Muscle of back (tissue), 13 donors: Measurements from ENCODE around the gene ARHGEF39. TPM values are rescaled to one million over a fixed set of nuclear protein-coding genes. Genes with fewer than 3 reads are reported as not detected.

Experiments
- DNase-seq, 3 donors: peaks; one replicate each; pipeline versions ENCODE4 v3.0.0 to v3.0.0-alpha.2; 2013
- long read RNA-seq, 9 donors: transcript quantifications; one replicate each; lab custom pipeline, GENCODE V29; 2026
- polyA plus RNA-seq, 10 donors: library from polyadenylated mRNA; unstranded; fragments of 120-200 nt; gene quantifications; one replicate each; pipeline ENCODE4 v1.2.1, GENCODE V29; 2013; ENCODE audit not compliant: insufficient read length in 10 of 10

Gene ARHGEF39
- 1 to 10 TPM; 2.6 to 6.7 (median 5.2) TPM for polyA plus RNA-seq
- long read RNA-seq, donor 1, partial matches to known transcripts: 0 of 1 reads
- long read RNA-seq, donor 1, other reads (novel, unspliced or antisense): 0 of 1 reads
- long read RNA-seq, donor 2, partial matches to known transcripts: 0 of 1 reads
- long read RNA-seq, donor 2, other reads (novel, unspliced or antisense): 0 of 1 reads
- long read RNA-seq, donor 3: 0 reads
- long read RNA-seq, donor 4: 0 reads
- long read RNA-seq, donor 5: 0 reads
- long read RNA-seq, donor 6: 0 reads
- long read RNA-seq, donor 7: 0 reads
- long read RNA-seq, donor 8: 0 reads
- long read RNA-seq, donor 9: 0 reads

GRCh38 chr9:35664531-35665470 is at the start of gene ARHGEF39:
Gene ARHGEF39 (minus strand): TSS chr9:35665195. CDS start chr9:35665169, 26 bp downstream.
- peak; percentile 78 to 93 (median 86) for DNase-seq

- no peak for DNase-seq
Measured at GRCh38 chr9:35714123-35714522, 49.1 kb upstream of the ARHGEF39 start.

- DNase-seq: no peak
Measured at GRCh38 chr9:35713578-35713977, 48.6 kb upstream of the ARHGEF39 start.

GRCh38 chr9:35712762-35713400 is 47.9 kb upstream of the ARHGEF39 start:
- DNase-seq: no peak

GRCh38 chr9:35711501-35712428 is 46.8 kb upstream of the ARHGEF39 start:
- no peak for DNase-seq

- DNase-seq: no peak
Measured at GRCh38 chr9:35710818-35711500, 46.0 kb upstream of the ARHGEF39 start.

- no peak for DNase-seq
Measured at GRCh38 chr9:35708146-35708545, 43.2 kb upstream of the ARHGEF39 start.

- DNase-seq: no peak
Measured at GRCh38 chr9:35706951-35707350, 42.0 kb upstream of the ARHGEF39 start.

GRCh38 chr9:35705836-35706430 is 40.9 kb upstream of the ARHGEF39 start:
- no peak for DNase-seq

GRCh38 chr9:35705372-35705771 is 40.4 kb upstream of the ARHGEF39 start:
- no peak for DNase-seq

GRCh38 chr9:35703906-35704672 is 39.1 kb upstream of the ARHGEF39 start:
- no peak for DNase-seq

GRCh38 chr9:35702696-35703095 is 37.7 kb upstream of the ARHGEF39 start:
- DNase-seq: no peak

GRCh38 chr9:35700942-35701341 is 35.9 kb upstream of the ARHGEF39 start:
- no peak for DNase-seq

- no peak for DNase-seq
Measured at GRCh38 chr9:35700031-35700430, 35.0 kb upstream of the ARHGEF39 start.

- DNase-seq: no peak
Measured at GRCh38 chr9:35698231-35698630, 33.2 kb upstream of the ARHGEF39 start.

GRCh38 chr9:35697486-35697885 is 32.5 kb upstream of the ARHGEF39 start:
- DNase-seq: no peak

- DNase-seq: peak in 2 of 3 donors; percentile 35 to 58
Measured at GRCh38 chr9:35696520-35697215, 31.7 kb upstream of the ARHGEF39 start.

- no peak for DNase-seq
Measured at GRCh38 chr9:35695943-35696401, 31.0 kb upstream of the ARHGEF39 start.
